Stimulated activated CD4-positive, alpha-beta T cell treated with anti-CD3 and anti-CD28 coated beads, Interleukin-12 subunit alpha, Interleukin-12 subunit beta, amount 100 ng/mL, for 48 hours (primary cell): Measurements from ENCODE around the gene BBS1.
A peak's percentile ranks its signal among the peaks of the same experiment; 100 is the strongest.
"Not testable (repeated sequence)": the region's sequence is repeated elsewhere in the genome, so short reads cannot be mapped to it uniquely, and the experiment has no call there.

Experiments
- DNase-seq, 3 donors: peaks; one replicate each; pipeline ENCODE4 v3.0.0-alpha.2; 2020; ENCODE audit warnings: low read depth in 2 of 3, low spot score in 1 of 3

The BBS1 gene

DNA sequence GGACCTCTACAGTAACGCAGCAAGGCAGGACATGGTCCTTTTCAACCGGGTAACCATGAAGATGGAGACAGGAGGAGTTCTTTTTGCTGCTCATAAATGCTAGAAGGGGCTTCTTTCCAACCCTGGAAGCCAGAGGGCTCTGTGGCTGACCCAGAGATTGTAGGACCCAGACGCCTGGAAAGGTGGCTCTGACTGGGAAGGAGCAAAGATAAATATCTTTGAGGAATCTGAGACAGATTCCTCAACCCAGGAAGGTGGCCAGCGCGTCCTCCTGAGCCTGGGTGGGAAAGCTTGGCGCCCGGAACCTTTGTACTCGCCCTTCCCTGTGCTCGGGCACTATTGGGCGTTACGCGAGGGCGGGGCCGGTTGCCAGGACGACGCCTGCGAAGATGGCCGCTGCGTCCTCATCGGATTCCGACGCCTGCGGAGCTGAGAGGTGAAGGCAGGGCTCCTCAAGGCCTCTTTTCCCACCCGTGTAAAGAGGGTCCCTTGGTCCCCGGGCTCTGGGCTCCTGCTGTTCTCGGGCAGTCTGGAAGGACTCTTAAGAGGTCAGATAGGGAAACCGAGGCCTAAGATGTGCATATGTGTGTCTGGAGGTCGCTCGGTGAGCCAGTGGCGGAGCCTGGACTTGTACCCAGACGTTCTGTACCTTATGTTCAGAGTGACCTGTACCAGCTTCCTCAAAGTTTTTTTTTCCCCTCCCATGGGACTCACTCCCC, at the start of gene BBS1:
TSS of gene BBS1 (plus strand) at position 365 of the 719 bp plus-strand sequence. CDS start at position 390, 25 bp downstream.
- DNase-seq = peak; percentile 68 to 85 (median 81)

DNA sequence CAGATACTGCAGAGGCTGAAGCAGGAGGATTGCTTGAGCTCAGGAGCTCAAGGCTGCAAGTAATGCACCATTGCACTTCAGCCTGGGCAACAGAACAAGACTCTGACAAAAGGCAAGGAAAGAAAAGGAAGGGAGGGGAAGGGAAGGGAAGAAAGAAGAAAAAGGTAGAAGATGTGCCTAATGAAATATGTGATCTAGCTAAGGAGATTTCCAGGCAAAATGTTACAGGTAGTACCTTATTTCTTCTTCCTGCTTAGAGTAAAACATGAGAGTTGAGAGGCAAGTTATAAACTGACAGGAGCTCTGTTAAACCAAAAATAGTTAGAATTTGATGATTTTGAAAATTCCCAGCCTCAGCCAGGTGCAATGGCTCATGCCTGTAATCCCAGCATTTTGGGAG, 48.4 kb upstream of the BBS1 start:
- DNase-seq = no peak

DNA sequence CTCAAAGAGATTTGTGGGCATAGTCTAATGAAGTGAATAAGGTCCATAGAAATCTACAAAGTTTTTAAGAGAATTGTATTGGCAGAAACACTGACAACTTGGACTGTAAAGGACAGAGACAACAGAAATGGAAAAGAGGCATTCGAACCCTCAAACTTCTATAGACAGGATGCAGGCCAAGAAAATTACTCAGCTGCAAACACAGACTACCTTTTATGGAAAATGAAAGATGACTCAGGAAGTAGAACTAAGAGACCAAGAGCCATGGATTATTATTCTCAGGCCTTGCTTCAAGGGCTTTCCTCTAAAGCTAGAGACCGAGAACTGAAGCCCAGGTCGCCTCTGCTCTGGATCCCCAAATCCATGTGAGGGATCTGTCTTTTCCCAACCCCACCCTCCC, 47.5 kb upstream of the BBS1 start:
- no peak for DNase-seq

DNA sequence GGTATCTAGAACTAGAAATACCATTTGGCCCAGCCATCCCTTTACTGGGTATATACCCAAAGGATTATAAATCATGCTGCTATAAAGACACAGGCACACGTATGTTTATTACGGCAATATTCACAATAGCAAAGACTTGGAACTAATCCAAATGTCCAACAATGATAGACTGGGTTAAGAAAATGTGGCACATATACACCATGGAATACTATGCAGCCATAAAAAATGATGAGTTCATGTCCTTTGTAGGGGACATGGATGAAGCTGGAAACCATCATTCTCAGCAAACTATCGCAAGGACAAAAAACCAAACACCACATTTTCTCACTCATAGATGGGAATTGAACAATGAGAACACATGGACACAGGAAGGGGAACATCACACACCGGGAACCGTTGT, 46.3 kb upstream of the BBS1 start:
- DNase-seq = not testable (repeated sequence)

DNA sequence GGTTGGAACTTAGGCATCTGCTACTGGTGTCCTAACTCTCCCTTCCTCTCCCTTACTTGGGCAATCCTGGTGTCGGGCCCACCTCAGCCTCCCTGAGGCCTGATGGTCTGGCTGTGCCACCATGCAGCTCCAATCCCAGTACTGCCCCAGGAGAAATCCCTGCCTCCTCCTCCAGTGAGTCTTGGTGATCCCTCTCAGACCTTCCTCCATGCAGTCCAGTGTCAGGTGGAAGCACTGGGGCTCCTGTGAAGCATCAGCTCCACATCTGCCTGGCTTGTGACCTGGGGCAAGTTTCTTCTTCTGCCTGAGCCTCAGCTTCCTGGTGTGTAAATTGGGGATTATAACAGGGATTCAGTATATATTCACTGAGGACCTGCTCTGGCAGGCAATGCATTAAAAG, 45.5 kb upstream of the BBS1 start:
- no peak for DNase-seq

DNA sequence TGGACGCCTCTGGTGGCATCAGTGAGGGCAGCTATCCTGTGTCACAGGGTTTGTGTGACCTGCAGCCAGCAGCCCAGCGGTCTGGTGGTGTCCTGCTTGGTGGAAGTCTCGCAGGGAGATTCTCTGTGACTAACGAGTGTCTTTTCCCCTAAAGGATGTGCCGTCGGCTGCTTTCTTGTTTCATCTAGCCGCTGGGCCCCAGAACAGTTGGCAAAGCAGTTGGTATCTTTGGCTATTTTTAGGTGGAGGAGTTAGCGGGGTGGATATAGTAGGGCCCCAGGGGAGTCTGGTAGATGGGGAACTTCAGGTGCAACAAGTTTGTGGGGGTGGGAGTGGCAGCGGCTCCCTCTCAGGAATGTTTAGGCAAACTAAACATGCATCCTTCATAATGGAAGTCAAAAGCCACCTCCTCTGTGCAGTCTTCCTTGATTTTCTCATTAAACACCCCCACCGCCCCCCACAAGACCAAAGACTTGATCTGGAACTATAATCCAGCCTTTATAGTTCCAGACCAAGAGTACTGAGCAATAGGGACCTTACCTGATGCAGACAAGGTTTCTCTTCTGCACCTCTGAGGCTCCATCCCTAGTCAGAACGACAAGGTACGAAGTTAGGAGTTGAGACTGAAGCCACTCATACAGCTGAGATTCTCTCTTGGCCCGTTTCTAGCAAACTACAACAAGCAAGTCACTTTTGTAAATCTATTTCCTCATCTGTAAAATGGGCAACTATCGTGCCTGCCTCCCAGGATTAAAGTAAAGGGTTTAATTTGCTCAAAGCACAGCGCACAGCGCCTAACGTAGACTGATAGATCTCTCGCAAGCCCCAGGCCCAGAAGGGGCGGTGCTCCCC, 44.8 kb upstream of the BBS1 start:
- DNase-seq = no peak

DNA sequence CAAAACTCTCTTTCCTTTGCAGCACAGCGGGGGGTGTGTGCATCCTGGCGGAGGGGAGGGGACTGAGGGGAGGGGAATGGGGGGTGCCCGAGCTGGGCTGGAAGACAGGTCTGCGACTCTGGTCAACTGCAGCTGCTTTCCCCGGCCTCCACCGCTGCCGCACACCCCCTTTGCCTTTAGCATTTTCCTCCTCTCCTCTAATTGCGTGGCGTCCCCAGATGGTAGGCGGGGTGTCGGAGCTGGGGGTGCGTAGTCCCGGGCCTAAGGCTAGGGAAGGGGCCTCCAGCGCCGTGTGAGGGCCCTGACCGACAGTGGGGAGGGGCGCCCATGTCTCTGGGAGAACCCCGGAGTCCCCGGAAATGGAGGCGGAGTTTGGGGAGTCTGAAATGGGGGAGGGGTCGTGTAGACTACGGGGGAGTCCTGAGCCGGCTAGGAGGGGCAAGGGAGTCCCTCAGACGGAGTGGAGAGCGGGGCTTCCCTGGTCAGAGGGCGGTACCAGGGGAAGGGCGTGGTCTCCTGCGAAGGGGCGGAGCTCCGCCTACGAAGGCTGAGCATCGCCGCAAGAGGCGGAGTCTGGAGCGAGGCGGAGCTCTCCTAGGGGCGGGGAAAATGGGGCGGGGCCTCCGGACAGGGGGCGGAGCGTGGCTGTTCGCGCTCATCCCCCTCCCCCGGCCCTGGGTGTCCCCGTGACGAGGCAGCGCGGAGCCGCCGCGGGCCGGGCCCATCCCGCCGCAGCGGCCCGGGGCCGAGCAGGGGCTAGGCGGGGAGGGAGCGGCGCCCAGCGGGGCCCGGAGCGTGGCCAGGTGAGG, 44.0 kb upstream of the BBS1 start, which contains the start of gene PELI3:
TSS of gene PELI3 (plus strand) at position 681 of the 809 bp plus-strand sequence. CDS start 1,224 bp downstream, outside the sequence.
- DNase-seq = peak; percentile 91 to 99 (median 91)

DNA sequence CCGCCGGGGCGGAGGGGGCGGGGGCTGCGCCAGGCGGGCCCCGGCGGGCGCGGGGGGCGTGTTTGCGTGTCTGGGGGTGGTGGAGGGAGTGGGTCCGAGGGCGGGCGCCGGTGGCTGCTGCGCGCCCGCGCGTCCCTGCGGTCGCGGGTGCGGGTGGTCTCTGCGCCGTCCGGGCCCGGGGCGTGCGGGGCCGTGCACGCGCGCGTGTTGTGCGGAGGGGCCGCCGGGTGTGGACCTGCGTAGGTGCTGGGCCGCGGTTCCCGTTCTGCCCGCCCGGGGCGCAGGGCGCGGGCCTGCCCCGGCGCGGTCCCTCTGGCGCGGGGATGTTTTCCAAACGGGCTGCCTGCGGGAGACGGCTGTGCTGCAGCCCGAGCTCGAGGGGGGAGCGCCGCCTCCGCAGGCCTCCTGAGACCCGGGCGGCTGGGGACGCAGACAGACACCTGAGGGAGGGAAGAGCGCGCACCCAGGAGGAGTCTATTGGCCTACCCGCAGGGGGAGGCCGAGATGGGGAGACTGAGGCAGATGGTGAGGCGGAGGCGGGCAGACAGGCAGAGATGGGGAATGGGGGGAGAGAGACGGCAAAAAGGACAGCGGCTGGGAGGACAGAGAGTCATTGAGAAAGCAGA, 43.3 kb upstream of the BBS1 start:
- DNase-seq = peak in 1 of 3 donors; percentile 34

DNA sequence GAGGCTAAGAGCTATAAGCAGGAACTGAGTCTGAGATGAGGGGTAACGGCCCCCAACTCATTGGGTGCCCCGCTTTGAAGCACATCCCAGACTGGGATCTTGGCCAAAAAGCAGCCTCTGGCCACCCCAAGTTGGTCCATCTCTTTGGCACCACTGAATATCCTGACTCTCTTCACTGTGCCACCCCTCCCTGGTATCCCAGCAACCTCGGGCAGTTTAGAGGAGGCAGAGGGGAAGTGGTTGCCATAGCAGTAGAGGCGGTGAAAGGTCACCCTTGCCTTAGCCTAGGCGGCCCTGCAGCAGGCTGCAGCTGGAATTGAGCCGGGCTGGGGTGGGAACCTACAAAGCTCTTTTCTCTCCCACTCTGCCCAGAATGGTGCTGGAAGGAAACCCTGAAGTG, 42.7 kb upstream of the BBS1 start:
- DNase-seq = no peak

DNA sequence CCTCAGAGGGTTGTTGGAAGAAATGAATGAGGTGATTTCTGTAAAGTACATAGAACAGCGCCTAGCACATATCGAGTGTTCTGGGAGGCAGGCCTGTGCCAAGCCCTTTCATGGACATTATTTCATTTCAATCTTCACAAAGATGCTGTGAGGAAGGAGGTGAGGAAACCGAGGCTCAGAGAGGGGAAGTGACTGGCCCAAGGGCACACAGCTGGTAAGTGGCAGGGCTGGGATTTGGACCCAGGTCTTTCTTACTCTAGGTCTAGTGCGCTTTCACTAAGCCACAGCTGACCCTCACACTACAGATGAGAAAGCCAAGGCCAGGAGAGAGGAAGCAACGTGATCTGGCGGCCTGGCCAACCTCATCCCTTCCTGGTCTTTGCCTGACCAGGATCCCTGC, 41.7 kb upstream of the BBS1 start:
- DNase-seq = no peak

DNA sequence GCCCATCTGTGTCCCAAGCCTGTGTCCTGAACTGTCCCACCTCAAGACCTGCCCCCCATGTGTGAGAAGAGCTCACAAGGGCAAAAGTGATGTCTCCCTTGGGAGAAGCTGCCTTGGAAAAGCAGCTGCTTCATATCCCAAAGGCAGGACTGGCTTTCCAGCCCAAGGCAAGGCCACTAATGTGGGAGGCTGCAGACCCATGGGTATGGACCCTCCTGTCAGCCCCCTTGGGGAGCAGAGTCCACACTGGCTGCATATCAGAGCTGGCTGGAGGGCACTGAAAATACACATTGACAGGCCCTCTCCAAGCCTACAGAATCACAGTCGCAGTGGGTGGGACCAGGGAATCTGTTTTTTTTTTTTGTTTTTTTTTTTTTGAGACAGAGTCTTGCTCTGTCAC, 41.0 kb upstream of the BBS1 start:
- DNase-seq = no peak

DNA sequence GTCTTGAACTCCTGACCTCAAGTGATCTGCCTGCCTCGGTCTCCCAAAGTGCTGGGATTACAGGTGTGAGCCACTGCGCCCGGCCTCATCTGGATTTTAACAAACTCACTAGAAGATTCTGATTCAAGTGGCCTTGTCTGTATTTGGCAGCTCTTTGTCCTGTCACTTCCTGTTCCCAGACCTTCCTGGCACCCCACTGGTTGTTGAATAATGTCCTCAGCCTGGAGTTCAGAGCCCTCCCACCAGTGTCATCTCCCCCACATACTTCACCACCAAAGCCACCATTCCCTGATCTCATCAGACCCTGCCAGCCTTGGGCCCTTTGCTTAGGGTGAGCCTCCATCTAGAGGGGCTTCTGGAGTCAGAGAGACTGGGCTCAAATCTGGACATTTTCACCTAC, 40.4 kb upstream of the BBS1 start:
- no peak for DNase-seq

DNA sequence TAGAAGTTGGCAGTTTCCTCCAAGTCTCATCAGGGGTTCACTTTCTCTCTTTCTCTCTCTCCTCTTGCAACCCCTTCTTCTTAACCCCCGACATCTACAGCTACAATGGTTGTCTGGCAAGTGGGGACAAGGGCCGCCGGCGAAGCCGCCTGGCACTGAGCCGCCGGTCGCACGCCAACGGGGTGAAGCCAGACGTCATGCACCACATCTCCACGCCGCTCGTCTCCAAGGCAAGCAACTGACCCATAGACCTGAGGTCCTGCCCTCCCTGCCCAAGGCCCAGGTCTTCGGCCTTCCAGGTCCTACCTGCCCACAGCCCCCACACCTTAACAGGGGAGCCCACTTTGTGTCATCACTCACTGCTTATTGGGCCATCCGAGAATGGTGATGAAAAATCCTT, 39.3 kb upstream of the BBS1 start:
- DNase-seq = no peak

DNA sequence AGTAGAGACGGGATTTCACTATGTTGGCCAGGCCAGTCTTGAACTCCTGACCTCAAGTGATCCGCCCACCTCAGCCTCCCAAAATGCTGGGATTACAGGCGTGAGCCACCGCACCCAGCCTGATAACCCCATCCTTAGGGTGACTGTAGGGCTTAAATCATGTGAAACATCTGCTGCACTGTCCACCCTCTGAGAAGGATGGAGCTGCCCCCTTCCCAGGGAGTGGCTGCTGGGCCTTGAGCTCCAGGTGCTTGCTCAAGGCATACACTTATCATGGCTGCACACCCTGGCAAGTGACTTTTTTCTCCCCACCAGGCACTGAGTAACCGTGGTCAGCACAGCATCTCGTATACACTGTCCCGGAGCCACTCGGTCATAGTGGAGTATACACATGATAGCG, 38.4 kb upstream of the BBS1 start:
- DNase-seq = no peak

DNA sequence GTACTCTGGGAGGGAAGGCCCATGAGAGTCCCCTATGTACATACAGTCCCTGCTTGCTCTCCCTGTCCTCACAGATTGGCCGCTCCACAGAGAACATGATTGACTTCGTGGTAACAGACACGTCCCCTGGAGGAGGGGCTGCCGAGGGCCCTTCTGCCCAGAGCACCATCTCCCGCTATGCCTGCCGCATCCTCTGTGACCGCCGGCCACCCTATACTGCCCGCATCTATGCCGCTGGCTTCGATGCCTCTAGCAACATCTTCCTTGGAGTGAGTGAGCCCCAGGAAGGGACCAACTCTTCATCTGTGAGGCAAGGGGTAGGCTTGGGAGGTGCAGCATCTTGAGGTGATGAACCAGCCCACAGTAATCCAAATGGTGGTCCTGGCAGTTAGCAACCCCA, 37.3 kb upstream of the BBS1 start:
- DNase-seq = no peak

DNA sequence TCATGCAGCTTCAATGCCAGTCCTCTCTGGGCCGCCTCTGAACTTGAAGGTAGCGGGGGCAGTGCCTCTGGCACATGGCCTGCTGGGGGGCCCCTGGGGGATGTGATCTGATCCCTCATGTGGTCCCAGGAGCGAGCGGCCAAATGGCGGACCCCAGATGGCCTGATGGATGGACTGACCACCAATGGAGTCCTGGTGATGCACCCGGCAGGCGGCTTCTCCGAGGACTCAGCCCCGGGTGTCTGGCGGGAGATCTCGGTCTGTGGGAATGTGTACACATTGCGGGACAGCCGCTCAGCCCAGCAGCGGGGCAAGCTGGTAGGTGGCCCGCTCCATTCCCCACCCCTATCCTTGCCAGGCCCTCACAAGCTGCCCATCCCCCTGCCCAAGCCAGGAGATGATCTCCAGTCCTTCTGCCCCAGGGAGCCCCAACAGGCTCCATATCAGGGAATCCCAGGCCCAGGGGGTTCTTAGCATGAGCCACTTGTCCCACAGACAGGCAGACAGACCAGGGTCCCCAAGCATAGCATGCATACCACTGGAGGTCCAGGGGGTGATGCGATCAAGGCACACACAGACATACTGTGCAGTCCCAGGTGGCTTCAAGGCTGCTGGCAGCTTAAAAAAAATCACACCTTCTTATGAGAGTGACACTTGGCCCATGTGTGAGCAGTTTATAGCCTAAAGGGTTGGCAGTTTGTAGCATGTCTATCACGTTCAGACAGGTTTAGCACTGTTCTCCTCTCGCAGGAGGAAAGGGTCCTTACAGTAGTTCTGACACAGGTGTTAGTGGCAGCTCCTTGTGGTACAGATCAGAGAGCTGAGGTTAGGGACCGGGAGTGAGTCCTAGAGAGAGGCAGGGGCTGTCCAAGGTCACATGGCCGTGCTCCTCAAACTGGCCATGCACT, 36.6 kb upstream of the BBS1 start:
- no peak for DNase-seq

DNA sequence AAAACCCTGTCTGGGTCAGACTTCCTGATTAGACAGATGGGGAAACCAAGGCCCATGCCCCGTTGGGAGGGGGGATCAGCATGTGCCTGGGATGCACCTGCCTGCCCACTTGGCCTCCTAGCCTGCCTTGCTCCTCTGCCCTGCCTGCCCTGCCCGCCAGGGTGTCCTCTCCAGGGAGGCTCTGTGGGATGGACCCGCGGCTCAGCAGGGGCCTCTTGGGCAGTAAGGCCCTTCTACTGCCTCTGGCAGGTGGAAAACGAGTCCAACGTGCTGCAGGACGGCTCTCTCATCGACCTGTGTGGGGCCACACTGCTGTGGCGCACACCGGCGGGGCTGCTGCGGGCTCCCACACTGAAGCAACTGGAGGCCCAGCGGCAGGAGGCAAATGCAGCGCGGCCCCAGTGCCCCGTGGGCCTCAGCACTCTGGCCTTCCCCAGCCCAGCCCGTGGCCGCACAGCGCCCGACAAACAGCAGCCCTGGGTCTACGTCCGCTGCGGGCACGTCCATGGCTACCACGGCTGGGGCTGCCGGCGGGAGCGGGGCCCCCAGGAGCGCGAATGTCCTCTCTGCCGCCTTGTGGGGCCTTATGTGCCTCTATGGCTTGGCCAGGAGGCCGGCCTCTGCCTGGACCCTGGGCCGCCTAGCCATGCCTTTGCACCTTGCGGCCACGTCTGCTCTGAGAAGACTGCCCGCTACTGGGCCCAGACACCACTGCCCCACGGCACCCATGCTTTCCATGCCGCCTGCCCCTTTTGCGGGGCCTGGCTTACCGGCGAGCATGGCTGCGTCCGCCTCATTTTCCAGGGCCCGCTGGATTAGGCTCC, 34.9 kb upstream of the BBS1 start:
- no peak for DNase-seq

DNA sequence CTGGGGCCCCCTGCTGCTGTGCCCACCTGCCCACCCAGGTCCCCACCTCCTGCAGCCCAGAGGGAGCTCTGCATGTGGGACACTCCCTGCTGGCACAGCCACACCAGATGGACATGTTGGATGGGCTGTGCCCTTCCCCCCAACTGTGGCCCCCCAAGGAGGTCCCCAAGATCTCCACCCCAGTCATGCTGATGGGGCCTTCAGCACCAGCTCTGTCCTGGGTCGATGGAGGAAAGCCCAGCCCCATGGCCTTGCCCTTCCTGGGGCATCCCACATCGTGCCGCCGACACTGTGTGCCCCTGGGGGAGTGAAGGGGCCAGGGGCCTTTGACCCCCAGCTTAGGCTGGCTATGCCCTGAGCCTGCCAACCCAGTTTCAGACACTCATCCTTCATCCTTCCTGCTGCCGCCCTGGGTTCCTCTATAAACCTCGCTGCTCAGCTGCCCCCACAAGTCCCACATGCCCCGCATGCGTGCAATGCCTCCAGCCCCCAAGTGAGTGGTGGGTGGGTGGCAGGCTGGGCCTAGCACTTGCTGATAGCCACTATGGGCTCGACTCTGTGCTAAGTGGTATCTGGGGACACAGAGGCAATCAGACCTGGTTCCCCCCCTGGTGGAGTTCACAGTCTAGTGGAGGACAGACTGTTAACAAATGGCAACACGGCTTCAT, 34.1 kb upstream of the BBS1 start:
- DNase-seq = no peak

DNA sequence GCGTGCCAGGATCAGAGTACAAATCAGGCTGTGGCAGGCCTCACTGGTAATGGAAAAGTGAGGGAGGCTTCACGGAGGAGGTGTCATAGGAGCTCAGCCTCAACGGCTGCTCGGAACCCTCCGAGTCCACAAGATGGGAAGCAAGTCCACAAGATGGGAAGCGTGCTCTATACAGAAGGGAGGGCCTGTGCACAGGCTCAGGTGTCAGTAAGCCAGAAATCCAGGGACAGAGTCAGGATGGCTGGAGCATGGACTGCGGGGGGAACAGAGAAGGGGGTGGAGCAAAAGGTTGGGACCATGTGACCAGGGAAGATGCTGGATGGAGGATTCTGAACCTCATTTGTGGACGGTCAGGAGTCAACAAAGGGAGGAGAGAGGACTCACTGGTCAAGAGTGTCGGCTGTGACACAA, 33.6 kb upstream of the BBS1 start:
- DNase-seq = no peak
